AG09309 (cell line): ENCODE data around the gene BPIFB2.
"Not testable (repeated sequence)": the region's sequence is repeated elsewhere in the genome, so short reads cannot be mapped to it uniquely, and the experiment has no call there.

Source experiments
- DNase-seq: peaks from one replicate; pipeline ENCODE4 v3.0.0-alpha.2; 2010; ENCODE audit warnings: low read depth
- H3K4me3 ChIP-seq: 2 replicates; pipeline ENCODE4 v1.5.1; 2011; ENCODE audit warnings: mild to moderate bottlenecking, low read depth, low read length, moderate library complexity; ENCODE audit not compliant: control insufficient read depth
- CTCF ChIP-seq: IDR thresholded peaks from 2 replicates; pipeline ENCODE4 v1.5.1; 2011; ENCODE audit warnings: mild to moderate bottlenecking, low read depth, low read length, inconsistent platforms; ENCODE audit not compliant: insufficient read depth, control insufficient read depth; ENCODE audit errors: missing control alignments

Gene BPIFB2

GRCh38 chr20:33007376-33008335 lies at the start of gene BPIFB2:
Gene BPIFB2 (plus strand): TSS chr20:33007704. CDS start chr20:33008575, 871 bp downstream.
- no peak for TF ChIP-seq CTCF
- DNase-seq = no peak
- no peak within 1 kb of the TSS for H3K4me3 ChIP-seq

GRCh38 chr20:32958574-32958973 lies 48.9 kb upstream of the BPIFB2 start:
- no peak overlapping the region for H3K4me3 ChIP-seq
- DNase-seq = no peak
- TF ChIP-seq CTCF = no peak

- TF ChIP-seq CTCF = no peak
- H3K4me3 ChIP-seq = no peak overlapping the region
- no peak for DNase-seq
These were observed 47.9 kb upstream of the BPIFB2 start for GRCh38 chr20:32959351-32960221.

GRCh38 chr20:32960222-32960518 lies 47.3 kb upstream of the BPIFB2 start:
- TF ChIP-seq CTCF = no peak
- no peak for DNase-seq
- no peak overlapping the region for H3K4me3 ChIP-seq

GRCh38 chr20:32960849-32961731 lies 46.4 kb upstream of the BPIFB2 start:
- no peak for TF ChIP-seq CTCF
- no peak overlapping the region for H3K4me3 ChIP-seq
- DNase-seq = no peak

- H3K4me3 ChIP-seq = no peak overlapping the region
- no peak for TF ChIP-seq CTCF
- no peak for DNase-seq
These were observed 45.5 kb upstream of the BPIFB2 start for GRCh38 chr20:32962053-32962452.

- not testable (repeated sequence) for H3K4me3 ChIP-seq, DNase-seq
These were observed 44.9 kb upstream of the BPIFB2 start for GRCh38 chr20:32962646-32963045.
